Astrocyte (in vitro differentiated cells and primary cell): ENCODE data around the gene CHST11. TPM values are rescaled to one million over a fixed set of nuclear protein-coding genes. Genes with fewer than 3 reads are reported as not detected.

Experiments
- DNase-seq: peaks from one replicate; pipeline ENCODE4 v3.0.0-alpha.2; 2010; ENCODE audit warnings: low read depth
- FAIRE-seq: peaks from 2 replicates; lab custom pipeline; 2011; peaks lifted over from hg19 to GRCh38; lab: Jason Lieb, UNC
- H2AFZ ChIP-seq: 2 replicates; pipeline ENCODE4 v1.6.0; 2012; ENCODE audit warnings: low read depth, low read length, inconsistent platforms
- H3K27ac ChIP-seq: 2 replicates; pipeline ENCODE4 v1.5.1; 2011; ENCODE audit warnings: low read depth, low read length, inconsistent platforms
- H3K27me3 ChIP-seq: 2 replicates; pipeline ENCODE4 v1.6.0; 2011; ENCODE audit warnings: low read length, inconsistent platforms; ENCODE audit not compliant: insufficient read depth
- H3K36me3 ChIP-seq: 2 replicates; pipeline ENCODE4 v1.5.1; 2011; ENCODE audit warnings: low read length, inconsistent platforms; ENCODE audit not compliant: insufficient read depth
- H3K4me1 ChIP-seq: 2 replicates; pipeline ENCODE4 v1.5.1; 2011; ENCODE audit warnings: low read length, inconsistent platforms; ENCODE audit not compliant: insufficient read depth
- H3K4me2 ChIP-seq: 2 replicates; pipeline ENCODE4 v1.6.0; 2012; ENCODE audit warnings: low read length, inconsistent platforms
- H3K4me3 ChIP-seq: 2 replicates; pipeline ENCODE4 v1.5.1; 2011; ENCODE audit warnings: low read depth, mild to moderate bottlenecking, low read length, inconsistent platforms; ENCODE audit not compliant: insufficient read depth
- H3K79me2 ChIP-seq: 2 replicates; pipeline ENCODE4 v1.6.0; 2012; ENCODE audit warnings: mild to moderate bottlenecking, low read length, inconsistent platforms; ENCODE audit not compliant: insufficient read depth
- H3K9ac ChIP-seq: 2 replicates; pipeline ENCODE4 v1.6.0; 2012; ENCODE audit warnings: mild to moderate bottlenecking, low read length, inconsistent platforms
- H3K9me3 ChIP-seq: 2 replicates; pipeline ENCODE4 v1.5.1; 2012; ENCODE audit warnings: low read depth, mild to moderate bottlenecking, low read length, inconsistent platforms; ENCODE audit not compliant: insufficient read depth
- H4K20me1 ChIP-seq: 2 replicates; pipeline ENCODE4 v1.6.0; 2012; ENCODE audit warnings: low read length, inconsistent platforms; ENCODE audit not compliant: insufficient read depth
- H3K27ac Mint-ChIP-seq: one replicate; pipeline ENCODE4 v1.8.0; 2021; ENCODE audit warnings: mild to moderate bottlenecking, mixed read lengths; ENCODE audit not compliant: unreplicated experiment
- H3K27me3 Mint-ChIP-seq: one replicate; pipeline ENCODE4 v1.8.0; 2021; ENCODE audit warnings: low read depth, mixed read lengths; ENCODE audit not compliant: unreplicated experiment
- H3K36me3 Mint-ChIP-seq: one replicate; pipeline ENCODE4 v1.8.0; 2021; ENCODE audit warnings: low read depth, mixed read lengths; ENCODE audit not compliant: unreplicated experiment
- H3K4me1 Mint-ChIP-seq: one replicate; pipeline ENCODE4 v1.8.0; 2021; ENCODE audit warnings: low read depth, mixed read lengths; ENCODE audit not compliant: unreplicated experiment
- H3K4me3 Mint-ChIP-seq: one replicate; pipeline ENCODE4 v1.8.0; 2021; ENCODE audit warnings: mild to moderate bottlenecking, moderate library complexity, mixed read lengths; ENCODE audit not compliant: unreplicated experiment
- H3K9me3 Mint-ChIP-seq: one replicate; pipeline ENCODE4 v1.8.0; 2021; ENCODE audit warnings: mild to moderate bottlenecking, mixed read lengths; ENCODE audit not compliant: unreplicated experiment
- EZH2 ChIP-seq: IDR thresholded peaks from 2 replicates; pipeline ENCODE4 v1.6.1; 2012; ENCODE audit warnings: mild to moderate bottlenecking, low read length, inconsistent platforms; ENCODE audit not compliant: insufficient read depth
- total RNA-seq: library from RNA; stranded (reverse); gene quantifications from 2 replicates; pipeline ENCODE4 v1.2.1, GENCODE V29; 2021
- TF ChIP-seq, protein P1 (sequence below): IDR thresholded peaks from 2 replicates; pipeline ENCODE4 v1.5.1; 2011; ENCODE audit warnings: low read depth, mild to moderate bottlenecking, inconsistent platforms, low read length, moderate library complexity; ENCODE audit not compliant: insufficient read depth

The CHST11 gene
- total RNA-seq, 1 donor from 2014 or later, result 30.2 TPM

DNA sequence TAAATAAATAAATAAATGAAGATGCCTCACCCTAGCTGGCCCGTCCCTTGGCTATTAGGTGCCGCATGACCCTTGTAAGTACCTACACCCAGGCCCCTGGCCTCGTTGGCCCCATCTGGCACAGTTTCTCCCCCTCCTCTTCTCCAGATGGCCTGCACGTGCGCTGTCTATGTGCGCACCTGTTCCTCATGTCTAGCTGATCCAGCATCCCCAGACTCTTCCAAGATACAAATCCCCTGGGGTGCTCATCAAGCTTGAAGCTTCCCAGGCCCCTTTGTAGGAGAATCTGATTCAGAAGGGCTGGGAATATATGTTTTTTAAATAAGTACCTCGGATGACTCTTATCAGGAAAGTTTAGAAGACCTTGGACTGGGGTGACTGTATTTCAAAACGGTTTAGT is 133.3 kb downstream of the CHST11 start:
- DNase-seq (no peak), FAIRE-seq (no peak)
- Histone ChIP-seq H4K20me1 (no peaks in the 10 kb centered on the region), H3K4me2 (no peak overlapping the region), H3K27ac (no peak overlapping the region), H3K9ac (no peak overlapping the region), H3K27me3 (no peaks in the 10 kb centered on the region), H3K4me1 (peaks cover 22% of the 10 kb centered on the region), H3K9me3 (no peaks in the 10 kb centered on the region), H3K79me2 (peaks cover 33% of the 10 kb centered on the region), H3K36me3 (no peaks in the 10 kb centered on the region), H3K4me3 (no peak overlapping the region), H2AFZ (no peak overlapping the region)
- peaks cover 3% of the 10 kb centered on the region for H3K9me3 Mint-ChIP-seq
- TF ChIP-seq EZH2, result no peak
- TF ChIP-seq, protein P1, sequence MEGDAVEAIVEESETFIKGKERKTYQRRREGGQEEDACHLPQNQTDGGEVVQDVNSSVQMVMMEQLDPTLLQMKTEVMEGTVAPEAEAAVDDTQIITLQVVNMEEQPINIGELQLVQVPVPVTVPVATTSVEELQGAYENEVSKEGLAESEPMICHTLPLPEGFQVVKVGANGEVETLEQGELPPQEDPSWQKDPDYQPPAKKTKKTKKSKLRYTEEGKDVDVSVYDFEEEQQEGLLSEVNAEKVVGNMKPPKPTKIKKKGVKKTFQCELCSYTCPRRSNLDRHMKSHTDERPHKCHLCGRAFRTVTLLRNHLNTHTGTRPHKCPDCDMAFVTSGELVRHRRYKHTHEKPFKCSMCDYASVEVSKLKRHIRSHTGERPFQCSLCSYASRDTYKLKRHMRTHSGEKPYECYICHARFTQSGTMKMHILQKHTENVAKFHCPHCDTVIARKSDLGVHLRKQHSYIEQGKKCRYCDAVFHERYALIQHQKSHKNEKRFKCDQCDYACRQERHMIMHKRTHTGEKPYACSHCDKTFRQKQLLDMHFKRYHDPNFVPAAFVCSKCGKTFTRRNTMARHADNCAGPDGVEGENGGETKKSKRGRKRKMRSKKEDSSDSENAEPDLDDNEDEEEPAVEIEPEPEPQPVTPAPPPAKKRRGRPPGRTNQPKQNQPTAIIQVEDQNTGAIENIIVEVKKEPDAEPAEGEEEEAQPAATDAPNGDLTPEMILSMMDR, result no peak
- H3K4me3 Mint-ChIP-seq, result no peak overlapping the region
- peaks cover 36% of the 10 kb centered on the region for H3K4me1 Mint-ChIP-seq
- H3K27me3 Mint-ChIP-seq, result no peaks in the 10 kb centered on the region
- H3K36me3 Mint-ChIP-seq, result peaks cover 8% of the 10 kb centered on the region
- no peak overlapping the region for H3K27ac Mint-ChIP-seq

DNA sequence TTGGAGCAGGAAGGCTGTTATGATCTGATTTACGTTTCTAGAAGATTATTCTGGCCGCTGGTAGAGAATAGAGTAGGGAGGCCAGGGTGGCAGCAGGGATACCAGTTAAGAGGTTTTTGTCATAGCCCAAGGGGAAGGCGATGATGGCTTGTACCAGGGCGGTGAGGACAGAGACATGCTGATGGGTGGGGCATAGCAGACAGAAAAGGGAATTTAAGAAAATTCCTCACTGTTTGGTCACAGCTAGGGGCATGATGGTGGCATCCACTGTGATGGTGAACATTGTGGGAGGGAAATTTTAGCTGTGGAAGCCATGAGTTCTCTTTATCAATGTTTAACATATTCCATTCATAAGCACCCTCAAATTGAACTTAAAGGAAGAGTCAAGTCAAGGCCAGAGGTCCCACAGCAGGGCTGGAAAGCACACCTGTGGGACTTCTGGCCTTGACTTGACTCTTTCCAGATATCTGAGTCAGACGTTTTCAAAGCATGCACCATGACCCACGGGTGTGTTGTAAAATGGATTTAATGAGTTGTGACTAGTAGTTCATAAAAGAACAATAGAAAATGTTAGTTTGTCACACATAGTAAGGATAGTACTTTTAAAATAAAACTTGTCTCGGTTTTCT is 134.6 kb downstream of the CHST11 start:
- Histone ChIP-seq H3K79me2 (peaks cover 23% of the 10 kb centered on the region), H3K9ac (no peak overlapping the region), H3K9me3 (no peaks in the 10 kb centered on the region), H3K27me3 (no peaks in the 10 kb centered on the region), H3K4me2 (no peak overlapping the region), H3K4me1 (peaks cover 29% of the 10 kb centered on the region), H3K27ac (no peak overlapping the region), H2AFZ (no peak overlapping the region), H3K4me3 (no peak overlapping the region), H4K20me1 (no peaks in the 10 kb centered on the region), H3K36me3 (no peaks in the 10 kb centered on the region)
- H3K4me1 Mint-ChIP-seq, result peaks cover 43% of the 10 kb centered on the region
- no peak for TF ChIP-seq EZH2
- TF ChIP-seq, protein P1, result no peak
- H3K27me3 Mint-ChIP-seq, result no peaks in the 10 kb centered on the region
- H3K27ac Mint-ChIP-seq, result no peak overlapping the region
- H3K9me3 Mint-ChIP-seq, result no peaks in the 10 kb centered on the region
- FAIRE-seq, result no peak
- H3K4me3 Mint-ChIP-seq, result no peak overlapping the region
- H3K36me3 Mint-ChIP-seq, result peaks cover 7% of the 10 kb centered on the region
- no peak for DNase-seq

DNA sequence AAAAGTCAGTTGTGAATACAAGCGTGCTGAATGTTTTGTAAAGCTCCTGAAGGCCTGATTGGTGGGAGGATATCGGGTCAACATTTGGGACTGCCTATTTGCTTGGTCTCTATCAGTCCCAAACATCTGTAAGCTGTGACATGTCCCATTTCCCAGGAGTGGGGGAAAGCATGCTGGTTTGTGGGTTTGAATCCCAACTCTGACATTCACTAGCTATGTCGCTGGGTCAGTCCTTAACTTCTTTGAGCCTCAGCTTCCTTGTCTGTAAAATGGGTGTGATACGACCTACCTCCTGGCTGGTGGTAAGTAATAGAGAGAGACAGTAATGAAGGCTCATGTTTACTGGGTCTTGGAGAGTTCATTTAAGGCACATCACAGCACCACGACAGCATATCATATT is 136.7 kb downstream of the CHST11 start:
- H3K4me1 Mint-ChIP-seq, result peaks cover 52% of the 10 kb centered on the region
- H3K27ac ChIP-seq, result no peak overlapping the region
- FAIRE-seq (no peak), DNase-seq (no peak)
- H3K9me3 Mint-ChIP-seq, result no peaks in the 10 kb centered on the region
- no peak overlapping the region for H3K4me3 Mint-ChIP-seq
- H3K27me3 Mint-ChIP-seq, result no peaks in the 10 kb centered on the region
- H3K27me3 ChIP-seq, result no peaks in the 10 kb centered on the region
- peaks cover 7% of the 10 kb centered on the region for H3K36me3 Mint-ChIP-seq
- no peak overlapping the region for H3K9ac ChIP-seq
- H2AFZ ChIP-seq, result no peak overlapping the region
- no peaks in the 10 kb centered on the region for H4K20me1 ChIP-seq
- H3K9me3 ChIP-seq, result no peaks in the 10 kb centered on the region
- peaks cover 25% of the 10 kb centered on the region for H3K79me2 ChIP-seq
- no peak overlapping the region for H3K27ac Mint-ChIP-seq
- H3K4me2 ChIP-seq, result no peak overlapping the region
- H3K4me3 ChIP-seq, result no peak overlapping the region
- no peaks in the 10 kb centered on the region for H3K36me3 ChIP-seq
- no peak for TF ChIP-seq EZH2
- TF ChIP-seq, protein P1, result no peak
- peaks cover 31% of the 10 kb centered on the region for H3K4me1 ChIP-seq
